ENCODE measurements around the gene SULT1C2. TPM values are rescaled to one million over a fixed set of nuclear protein-coding genes. Genes with fewer than 3 reads are reported as not detected.

Gene SULT1C2
- total RNA-seq, 5 donors from 2014 or later (not counting 1 experiment from before 2014, with no cell fraction given), result 0.44 TPM; not detected in 4

DNA sequence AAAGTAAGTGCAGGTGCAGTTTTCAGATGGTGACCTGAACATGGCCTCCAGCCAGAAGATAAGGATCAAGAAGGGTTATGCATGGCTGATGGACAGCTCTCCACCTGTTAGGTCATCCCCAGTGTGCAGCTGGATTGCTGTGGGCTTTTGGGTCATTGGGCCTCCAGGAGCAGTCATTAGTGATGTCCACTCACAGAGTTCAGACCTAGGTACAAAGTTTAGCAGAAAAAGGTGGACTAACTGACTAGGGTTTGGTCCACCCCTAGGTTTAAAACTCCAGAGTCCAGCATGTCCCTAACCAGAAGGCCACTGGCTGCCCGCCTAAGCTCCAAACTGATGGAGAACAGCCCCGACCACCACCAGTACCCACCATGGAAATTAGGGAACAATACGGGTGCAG, 18.3 kb upstream of the SULT1C2 start:
- Histone ChIP-seq H3K9me3 (no peaks in the 10 kb centered on the region), H3K27me3 (replicated peaks in 1 of 2; ENCODE audit: control insufficient read depth in 2 of 2, extremely low read depth in 1 of 2, insufficient read depth in 2 of 2, low read length in 1 of 2) (peaks cover 0 to 3% of the 10 kb centered on the region in 2 experiments), H3K4me3 (ENCODE audit: control insufficient read depth in 1 of 2, extremely low read depth in 1 of 2, low read length in 1 of 2) (no peak overlapping the region), H3K27ac (ENCODE audit: low read length) (no peak overlapping the region), H3K36me3 (ENCODE audit: control insufficient read depth in 2 of 2, extremely low read depth in 1 of 2, insufficient read depth in 1 of 2, low read length in 1 of 2) (no peaks in the 10 kb centered on the region), H3K4me1 (ENCODE audit: control insufficient read depth in 1 of 2, extremely low read depth in 1 of 2, insufficient read depth in 2 of 2, low read length in 2 of 2) (no peaks in the 10 kb centered on the region)
- ChIA-PET POLR2A (no interaction called here), CTCF (no interaction called here)
- Mint-ChIP-seq H3K9me3 (no peaks in the 10 kb centered on the region), H3K27me3 (peaks cover 4 to 5% of the 10 kb centered on the region in 2 donors), H3K4me1 (no peaks in the 10 kb centered on the region), H3K36me3 (no peaks in the 10 kb centered on the region), H3K4me3 (no peak overlapping the region), H3K27ac (no peak overlapping the region)
- DNase-seq (no peak), ATAC-seq (replicated peaks in 1 of 4) (no peak)
- WGBS (ENCODE audit: insufficient coverage), result 68% methylated on average over 3 of the region's 3 CpGs

DNA sequence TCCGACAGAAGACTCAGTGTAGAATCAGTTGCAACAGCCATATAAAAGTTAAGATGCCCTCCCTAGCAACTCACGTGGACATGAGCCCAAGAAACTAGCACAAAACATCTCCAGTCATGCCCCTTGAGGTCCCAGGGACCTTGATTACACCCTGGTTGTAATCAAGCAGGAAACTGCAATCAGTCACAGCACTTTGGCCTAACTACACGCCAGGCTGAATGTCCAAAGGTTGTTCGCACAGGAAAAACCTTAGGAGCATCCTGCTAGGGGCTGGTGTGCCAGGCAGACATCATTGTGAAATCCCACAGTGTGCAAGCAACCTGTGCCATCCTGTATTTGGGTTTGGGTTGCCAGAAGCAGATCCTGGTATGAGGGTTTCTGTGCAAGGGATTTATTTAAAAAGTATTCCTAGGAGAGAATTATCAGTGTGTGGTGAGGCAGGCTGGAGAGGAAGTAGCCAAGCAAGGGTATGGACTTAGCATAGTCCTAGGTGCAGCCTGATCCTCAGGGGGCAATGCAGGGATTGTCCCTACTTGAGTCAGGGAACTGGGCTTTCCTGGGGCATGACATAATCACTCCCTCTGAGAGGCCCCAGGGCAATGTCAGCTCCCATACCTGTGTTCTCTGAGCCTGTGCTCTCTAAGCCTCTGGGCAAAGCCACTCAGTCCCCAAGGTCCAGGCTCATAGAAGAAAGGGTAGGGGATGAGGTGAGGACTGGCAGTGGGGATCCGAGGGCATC, 17.8 kb upstream of the SULT1C2 start:
- H3K27ac ChIP-seq (ENCODE audit: low read length), result no peak overlapping the region
- H3K27me3 ChIP-seq (replicated peaks in 1 of 2; ENCODE audit: control insufficient read depth in 2 of 2, extremely low read depth in 1 of 2, insufficient read depth in 2 of 2, low read length in 1 of 2), result peaks cover 0 to 3% of the 10 kb centered on the region in 2 experiments
- H3K9me3 ChIP-seq, result no peaks in the 10 kb centered on the region
- H3K27ac Mint-ChIP-seq, result no peak overlapping the region
- no peak overlapping the region for H3K4me3 Mint-ChIP-seq
- peaks cover 4 to 5% of the 10 kb centered on the region in 2 donors for H3K27me3 Mint-ChIP-seq
- no peaks in the 10 kb centered on the region for H3K9me3 Mint-ChIP-seq
- WGBS (ENCODE audit: insufficient coverage), result 64% methylated on average over 4 of the region's 5 CpGs
- no peaks in the 10 kb centered on the region for H3K4me1 ChIP-seq (ENCODE audit: control insufficient read depth in 1 of 2, extremely low read depth in 1 of 2, insufficient read depth in 2 of 2, low read length in 2 of 2)
- no peaks in the 10 kb centered on the region for H3K36me3 ChIP-seq (ENCODE audit: control insufficient read depth in 2 of 2, extremely low read depth in 1 of 2, insufficient read depth in 1 of 2, low read length in 1 of 2)
- ATAC-seq (replicated peaks in 1 of 4) (no peak), DNase-seq (no peak)
- CTCF ChIA-PET, result no interaction called here
- no peaks in the 10 kb centered on the region for H3K36me3 Mint-ChIP-seq
- H3K4me1 Mint-ChIP-seq, result no peaks in the 10 kb centered on the region
- no peak overlapping the region for H3K4me3 ChIP-seq (ENCODE audit: control insufficient read depth in 1 of 2, extremely low read depth in 1 of 2, low read length in 1 of 2)
- POLR2A ChIA-PET, result no interaction called here

DNA sequence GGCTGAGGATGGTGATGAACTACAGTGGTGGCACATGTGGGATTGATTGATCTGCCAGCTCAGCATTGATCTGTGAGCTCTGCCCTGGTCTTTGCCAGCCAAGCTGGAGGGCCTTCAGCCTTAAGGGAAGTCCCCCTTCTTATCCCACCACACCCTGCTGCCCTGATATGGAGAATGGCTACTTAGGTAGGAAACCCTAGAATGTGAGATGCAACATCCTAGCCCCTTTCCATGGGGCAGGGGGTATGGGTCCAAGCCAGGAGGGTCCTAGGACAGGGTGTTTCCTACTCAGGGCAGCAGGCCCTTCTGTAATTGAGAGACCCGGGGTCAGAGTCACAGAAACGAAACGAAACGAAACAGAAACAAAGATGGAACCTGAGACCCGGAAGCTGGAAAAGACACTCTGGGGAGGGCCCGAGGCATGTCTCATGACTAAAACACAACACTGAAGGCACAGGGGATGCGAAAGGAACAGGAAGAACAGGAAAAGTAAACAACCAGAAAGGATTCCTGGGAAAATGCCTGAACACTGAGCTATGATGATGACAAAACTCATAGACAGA, 16.9 kb upstream of the SULT1C2 start:
- ChIA-PET CTCF (no interaction called here), POLR2A (no interaction called here)
- Histone ChIP-seq H3K4me3 (ENCODE audit: control insufficient read depth in 1 of 2, extremely low read depth in 1 of 2, low read length in 1 of 2) (no peak overlapping the region), H3K9me3 (no peaks in the 10 kb centered on the region), H3K27ac (ENCODE audit: low read length) (no peak overlapping the region), H3K4me1 (ENCODE audit: control insufficient read depth in 1 of 2, extremely low read depth in 1 of 2, insufficient read depth in 2 of 2, low read length in 2 of 2) (no peaks in the 10 kb centered on the region), H3K36me3 (ENCODE audit: control insufficient read depth in 2 of 2, extremely low read depth in 1 of 2, insufficient read depth in 1 of 2, low read length in 1 of 2) (no peaks in the 10 kb centered on the region), H3K27me3 (replicated peaks in 1 of 2; ENCODE audit: control insufficient read depth in 2 of 2, extremely low read depth in 1 of 2, insufficient read depth in 2 of 2, low read length in 1 of 2) (peaks cover 0 to 3% of the 10 kb centered on the region in 2 experiments)
- DNase-seq, result no peak
- Mint-ChIP-seq H3K36me3 (no peaks in the 10 kb centered on the region), H3K4me3 (no peak overlapping the region), H3K27me3 (peaks cover 4 to 5% of the 10 kb centered on the region in 2 donors), H3K9me3 (no peaks in the 10 kb centered on the region), H3K4me1 (no peaks in the 10 kb centered on the region), H3K27ac (no peak overlapping the region)
- WGBS (ENCODE audit: insufficient coverage), result 83% methylated on average over 6 of the region's 7 CpGs
- no peak for ATAC-seq (replicated peaks in 1 of 4)

DNA sequence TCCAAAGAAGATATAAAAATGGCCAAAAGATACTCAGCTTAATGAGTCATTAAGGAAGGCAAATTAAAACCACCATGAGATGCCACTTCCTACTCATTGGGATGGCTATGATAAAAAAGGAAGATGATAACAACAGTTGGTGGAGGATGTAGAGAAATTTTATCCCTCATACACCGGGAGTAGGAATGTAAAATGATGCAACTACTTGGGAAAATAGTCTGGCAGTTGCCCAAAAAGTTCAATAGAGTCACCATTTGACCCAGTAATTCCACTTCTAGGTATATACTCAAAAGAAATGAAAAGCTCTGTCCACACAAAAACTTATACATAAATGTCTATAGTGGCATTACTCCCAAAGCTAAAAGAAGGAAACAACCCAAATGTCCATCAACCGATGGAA, 10.1 kb upstream of the SULT1C2 start:
- Mint-ChIP-seq H3K27me3 (peaks cover 11 to 19% of the 10 kb centered on the region in 2 donors), H3K36me3 (no peaks in the 10 kb centered on the region), H3K27ac (no peak overlapping the region), H3K4me1 (no peaks in the 10 kb centered on the region), H3K4me3 (no peak overlapping the region), H3K9me3 (peaks cover 0 to 4% (median 2%) of the 10 kb centered on the region in 3 donors)
- POLR2A ChIA-PET, result no interaction called here
- DNase-seq (no peak), ATAC-seq (replicated peaks in 1 of 4) (no peak)
- Histone ChIP-seq H3K27me3 (replicated peaks in 1 of 2; ENCODE audit: control insufficient read depth in 2 of 2, extremely low read depth in 1 of 2, insufficient read depth in 2 of 2, low read length in 1 of 2) (no peaks in the 10 kb centered on the region), H3K9me3 (no peaks in the 10 kb centered on the region), H3K36me3 (ENCODE audit: control insufficient read depth in 2 of 2, extremely low read depth in 1 of 2, insufficient read depth in 1 of 2, low read length in 1 of 2) (no peaks in the 10 kb centered on the region), H3K27ac (ENCODE audit: low read length) (no peak overlapping the region), H3K4me3 (ENCODE audit: control insufficient read depth in 1 of 2, extremely low read depth in 1 of 2, low read length in 1 of 2) (no peak overlapping the region), H3K4me1 (ENCODE audit: control insufficient read depth in 1 of 2, extremely low read depth in 1 of 2, insufficient read depth in 2 of 2, low read length in 2 of 2) (no peaks in the 10 kb centered on the region)
- CTCF ChIA-PET, result no interaction called here
- WGBS (ENCODE audit: insufficient coverage), result no CpG with 5 or more reads among the region's 2 CpGs

DNA sequence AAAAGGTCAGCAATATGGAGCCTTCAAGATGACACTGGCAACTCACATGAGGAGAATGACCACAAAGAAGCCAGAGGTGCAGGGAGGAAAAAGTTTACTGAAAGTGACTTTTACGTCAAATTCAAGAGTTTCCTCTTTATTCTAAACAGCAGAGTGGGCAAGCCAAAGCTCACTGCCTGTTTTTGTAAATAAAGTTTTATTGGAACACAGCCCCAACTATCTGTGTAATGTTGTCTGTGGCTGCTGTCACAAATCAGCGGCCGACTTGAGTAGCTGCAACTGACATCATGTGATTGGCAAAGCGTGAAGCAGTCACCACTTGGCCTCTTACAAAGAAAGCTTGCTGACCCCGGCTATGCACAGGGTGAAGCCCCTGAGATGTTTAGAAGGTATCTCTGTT, 9.2 kb upstream of the SULT1C2 start:
- Histone ChIP-seq H3K4me1 (ENCODE audit: control insufficient read depth in 1 of 2, extremely low read depth in 1 of 2, insufficient read depth in 2 of 2, low read length in 2 of 2) (no peaks in the 10 kb centered on the region), H3K4me3 (ENCODE audit: control insufficient read depth in 1 of 2, extremely low read depth in 1 of 2, low read length in 1 of 2) (no peak overlapping the region), H3K9me3 (no peaks in the 10 kb centered on the region), H3K27me3 (replicated peaks in 1 of 2; ENCODE audit: control insufficient read depth in 2 of 2, extremely low read depth in 1 of 2, insufficient read depth in 2 of 2, low read length in 1 of 2) (no peaks in the 10 kb centered on the region), H3K27ac (ENCODE audit: low read length) (no peak overlapping the region), H3K36me3 (ENCODE audit: control insufficient read depth in 2 of 2, extremely low read depth in 1 of 2, insufficient read depth in 1 of 2, low read length in 1 of 2) (no peaks in the 10 kb centered on the region)
- no peak overlapping the region for H3K27ac Mint-ChIP-seq
- ATAC-seq (replicated peaks in 1 of 4) (no peak), DNase-seq (no peak)
- peaks cover 0 to 5% (median 2%) of the 10 kb centered on the region in 3 donors for H3K9me3 Mint-ChIP-seq
- H3K4me1 Mint-ChIP-seq, result no peaks in the 10 kb centered on the region
- H3K27me3 Mint-ChIP-seq, result peaks cover 12 to 20% of the 10 kb centered on the region in 2 donors
- 67% methylated on average over 1 of the region's 5 CpGs for whole genome bisulfite sequencing (ENCODE audit: insufficient coverage)
- H3K4me3 Mint-ChIP-seq, result no peak overlapping the region
- ChIA-PET POLR2A (no interaction called here), CTCF (no interaction called here)
- no peaks in the 10 kb centered on the region for H3K36me3 Mint-ChIP-seq

DNA sequence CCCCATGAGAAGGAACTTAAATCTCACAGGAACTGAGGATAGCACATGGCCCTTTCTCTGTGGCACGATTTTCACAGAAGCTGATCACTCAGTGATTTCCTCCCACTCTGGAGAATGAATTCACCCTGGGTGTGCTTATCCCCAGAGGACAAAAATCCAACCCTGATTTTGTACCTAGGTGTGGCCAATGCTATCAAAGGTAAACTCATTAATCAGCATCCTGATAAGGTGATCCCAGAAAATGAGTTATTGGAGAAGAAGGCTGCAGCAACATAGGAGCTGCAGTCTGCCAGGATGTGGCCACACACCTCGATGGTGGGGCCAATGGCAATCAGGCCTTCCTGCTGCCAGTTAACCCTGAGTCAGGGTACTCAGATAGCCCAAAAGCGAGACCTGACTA, 8.2 kb upstream of the SULT1C2 start:
- no peak overlapping the region for H3K27ac ChIP-seq (ENCODE audit: low read length)
- Mint-ChIP-seq H3K27ac (no peak overlapping the region), H3K4me1 (no peaks in the 10 kb centered on the region), H3K9me3 (peaks cover 2 to 13% (median 6%) of the 10 kb centered on the region in 3 donors), H3K27me3 (peaks cover 18 to 28% of the 10 kb centered on the region in 2 donors), H3K36me3 (no peaks in the 10 kb centered on the region), H3K4me3 (no peak overlapping the region)
- ATAC-seq (replicated peaks in 1 of 4) (no peak), DNase-seq (no peak)
- no peaks in the 10 kb centered on the region for H3K27me3 ChIP-seq (replicated peaks in 1 of 2; ENCODE audit: control insufficient read depth in 2 of 2, extremely low read depth in 1 of 2, insufficient read depth in 2 of 2, low read length in 1 of 2)
- H3K9me3 ChIP-seq, result no peaks in the 10 kb centered on the region
- ChIA-PET POLR2A (no interaction called here), CTCF (no interaction called here)
- H3K4me3 ChIP-seq (ENCODE audit: control insufficient read depth in 1 of 2, extremely low read depth in 1 of 2, low read length in 1 of 2), result no peak overlapping the region
- H3K4me1 ChIP-seq (ENCODE audit: control insufficient read depth in 1 of 2, extremely low read depth in 1 of 2, insufficient read depth in 2 of 2, low read length in 2 of 2), result no peaks in the 10 kb centered on the region
- 40% methylated on average over 1 of the region's 3 CpGs for WGBS (ENCODE audit: insufficient coverage)
- H3K36me3 ChIP-seq (ENCODE audit: control insufficient read depth in 2 of 2, extremely low read depth in 1 of 2, insufficient read depth in 1 of 2, low read length in 1 of 2), result no peaks in the 10 kb centered on the region
